GM19240 (cell line): ENCODE data around the gene CFAP410.
"Not testable (repeated sequence)": the region's sequence is repeated elsewhere in the genome, so short reads cannot be mapped to it uniquely, and the experiment has no call there.

Experiments used
- DNase-seq: peaks from one replicate; pipeline ENCODE4 v3.0.0; 2011; ENCODE audit warnings: low spot score; ENCODE audit not compliant: insufficient read length

The CFAP410 gene

DNA sequence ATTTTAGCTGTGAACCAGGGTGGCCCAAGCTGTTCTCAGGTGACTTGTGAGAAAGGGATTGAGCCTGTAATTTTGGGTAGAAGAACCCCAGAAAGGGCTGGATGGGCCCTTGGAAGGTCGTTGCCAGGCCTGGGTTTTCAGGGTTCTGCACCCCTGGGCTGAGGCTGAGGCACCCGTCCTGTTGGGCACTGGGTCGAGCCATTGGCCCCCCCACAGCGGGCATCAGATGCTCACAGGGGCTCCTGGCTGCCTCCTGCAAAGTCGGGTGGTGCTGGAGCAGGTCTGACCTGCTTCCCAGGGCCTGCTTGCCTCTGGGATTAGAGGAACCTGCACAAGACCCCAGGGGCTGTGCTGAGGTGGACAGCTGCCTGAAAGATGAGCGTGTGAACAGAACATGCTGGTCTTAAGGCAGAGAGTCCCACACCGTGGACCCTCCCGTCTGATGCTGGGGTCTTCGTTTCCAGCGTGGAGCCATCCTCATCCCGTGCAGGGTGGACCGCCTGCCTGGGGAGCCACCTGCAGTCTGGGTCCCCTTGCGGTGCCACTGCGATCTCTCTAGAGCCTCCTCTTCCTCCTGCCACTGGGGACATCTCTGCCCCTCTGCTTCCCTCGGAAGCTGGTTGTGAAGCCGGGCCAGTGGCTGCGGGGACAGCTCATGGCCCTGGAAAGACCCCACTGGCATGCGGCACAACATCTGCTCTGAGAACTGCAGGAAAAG, 12.5 kb upstream of the CFAP410 start:
- no peak for DNase-seq

DNA sequence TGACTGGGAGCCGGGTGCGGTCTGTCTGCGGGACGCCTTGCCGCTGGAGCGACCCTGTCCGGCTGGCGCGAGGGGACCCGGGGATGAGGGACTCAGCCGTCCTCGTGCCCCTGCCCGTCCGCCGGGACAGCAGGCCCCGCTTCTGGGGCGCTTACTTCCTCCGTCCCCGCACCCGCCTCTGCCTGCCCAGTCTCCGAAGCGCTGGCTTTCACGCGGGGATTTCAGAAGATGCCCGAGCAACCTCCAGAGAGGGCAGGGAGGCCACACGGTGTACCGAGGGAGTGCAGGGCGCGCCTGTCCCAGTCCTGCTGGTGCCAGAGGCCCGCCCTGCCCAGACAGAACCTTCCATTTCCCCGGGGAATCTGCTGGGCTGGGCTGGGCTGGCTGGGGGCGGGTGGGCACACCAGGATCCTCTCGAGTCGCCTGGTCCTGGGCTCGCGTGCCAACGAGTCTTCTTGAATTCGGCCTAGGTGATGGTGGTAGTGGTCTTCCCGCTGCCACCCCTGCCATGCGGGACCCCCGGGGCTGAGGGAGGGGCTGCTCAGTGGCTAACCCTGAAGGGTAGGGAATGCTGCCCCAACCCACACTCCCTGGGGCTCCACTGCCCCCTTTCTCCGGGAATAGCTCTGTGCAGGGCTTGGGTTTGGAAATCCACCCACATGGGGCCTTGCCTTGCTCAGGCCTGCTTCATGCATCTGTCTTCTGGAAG, 11.7 kb upstream of the CFAP410 start:
- no peak for DNase-seq

DNA sequence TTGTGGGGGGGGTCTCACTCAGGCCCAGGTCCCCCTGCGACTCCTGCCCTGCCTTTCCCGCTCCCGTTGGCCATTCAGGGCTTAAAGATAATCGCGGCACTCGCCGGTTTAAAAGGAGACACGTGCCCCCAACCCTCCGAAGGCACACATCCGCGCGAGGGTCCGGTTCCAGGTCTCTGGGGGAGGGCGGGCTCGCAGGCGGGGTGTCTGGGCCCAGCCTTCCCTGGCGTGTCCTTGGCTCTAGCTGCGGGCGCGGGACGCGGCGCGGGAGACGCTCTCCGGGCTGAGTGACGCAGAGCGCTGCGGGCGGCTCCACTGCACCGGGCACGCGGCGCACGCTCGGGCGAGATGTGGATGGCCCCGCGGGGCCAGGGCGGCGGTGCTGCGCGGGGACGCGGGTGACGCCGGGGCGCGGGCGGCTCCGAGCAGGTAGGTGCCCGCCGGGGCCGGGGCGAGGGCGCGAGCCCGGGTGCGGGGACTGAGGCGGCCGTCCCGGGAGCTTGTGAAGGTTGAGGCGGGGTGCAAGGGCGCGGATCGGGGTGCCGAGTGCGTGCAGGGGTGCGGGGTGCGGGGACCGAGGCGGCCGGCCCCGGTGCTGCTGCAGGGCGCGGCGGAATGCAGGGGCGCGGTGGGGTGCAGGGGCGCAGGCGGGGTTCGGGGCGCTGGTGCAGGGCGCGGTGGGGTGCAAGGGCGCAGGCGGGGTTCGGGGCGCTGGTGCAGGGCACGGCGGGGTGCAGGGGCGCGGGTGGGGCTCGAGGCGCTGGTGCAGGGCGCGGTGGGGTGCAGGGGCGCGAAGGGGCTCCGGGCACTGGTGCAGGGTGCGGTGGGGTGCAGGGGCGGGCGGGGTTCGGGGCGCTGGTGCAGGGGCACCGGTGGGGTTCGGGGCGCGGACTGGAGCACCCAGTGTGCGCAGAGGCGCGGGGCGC, 10.9 kb upstream of the CFAP410 start:
- DNase-seq = no peak

DNA sequence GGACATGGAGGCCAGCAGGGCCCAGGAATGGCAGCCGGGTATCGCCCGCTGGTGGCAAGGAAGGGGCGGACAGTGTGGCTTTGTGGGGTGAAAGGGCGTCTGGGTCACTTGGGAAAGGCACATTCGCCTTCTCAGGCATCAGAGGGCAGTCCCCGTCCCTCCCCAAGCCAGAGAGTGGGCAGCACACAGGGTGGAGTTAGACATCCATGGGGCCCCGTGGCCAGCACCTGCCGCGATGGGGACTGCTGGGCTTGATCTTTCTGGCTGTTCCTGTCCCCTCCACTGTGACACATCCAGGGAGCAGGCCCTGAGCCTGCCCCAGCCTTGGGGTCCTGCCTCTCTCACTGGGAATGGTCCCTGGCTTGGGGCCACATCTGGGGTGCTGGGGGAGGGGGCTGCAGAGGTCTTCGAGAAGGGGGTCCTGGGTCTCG, 10.2 kb upstream of the CFAP410 start:
- no peak for DNase-seq

DNA sequence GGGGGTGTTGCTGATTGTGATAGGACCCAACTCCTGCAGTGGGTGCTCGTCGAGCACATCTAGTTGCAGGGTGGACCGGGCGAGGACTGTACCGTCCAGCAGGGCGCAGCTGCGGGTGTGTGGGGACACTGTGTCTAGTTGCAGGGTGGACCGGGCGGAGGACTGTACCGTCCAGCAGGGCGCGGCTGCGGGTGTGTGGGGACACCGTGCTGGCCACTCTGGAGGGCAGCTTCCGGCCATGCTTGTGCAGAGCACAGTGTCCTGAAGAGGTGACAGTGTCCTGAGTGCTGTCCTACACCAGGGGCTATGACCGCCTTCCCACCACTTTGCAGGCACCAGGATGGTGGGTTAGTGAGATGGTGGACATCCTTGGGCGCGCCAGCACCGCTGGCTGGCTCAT, 9.7 kb upstream of the CFAP410 start:
- DNase-seq = no peak

DNA sequence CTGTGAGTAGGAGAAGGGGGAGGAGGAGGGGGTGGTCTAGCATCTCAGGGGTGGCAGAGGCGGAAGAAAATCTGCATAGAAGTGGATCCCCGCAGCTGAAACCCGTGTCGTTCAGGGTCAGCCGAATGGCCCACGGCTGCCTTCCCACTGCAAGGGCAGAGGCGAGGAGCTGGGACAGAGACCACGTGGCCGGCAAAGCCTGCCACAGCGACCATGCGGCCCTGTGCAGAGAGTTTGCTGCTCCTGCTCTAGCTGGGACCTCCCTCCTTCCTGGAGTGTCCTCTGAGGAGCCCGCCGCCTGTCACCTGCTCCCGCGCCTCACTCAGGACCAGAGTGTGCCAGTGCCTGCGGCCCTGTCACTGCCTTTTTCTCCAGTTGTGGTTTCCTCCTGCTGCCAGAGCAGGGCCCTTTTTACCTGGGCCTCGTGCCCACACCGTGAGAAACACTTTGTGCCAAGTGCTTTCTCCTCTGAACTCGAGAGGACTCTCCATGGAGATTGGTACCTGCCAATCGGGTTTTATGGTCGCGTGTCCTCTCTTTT, 8.8 kb upstream of the CFAP410 start:
- DNase-seq = no peak

DNA sequence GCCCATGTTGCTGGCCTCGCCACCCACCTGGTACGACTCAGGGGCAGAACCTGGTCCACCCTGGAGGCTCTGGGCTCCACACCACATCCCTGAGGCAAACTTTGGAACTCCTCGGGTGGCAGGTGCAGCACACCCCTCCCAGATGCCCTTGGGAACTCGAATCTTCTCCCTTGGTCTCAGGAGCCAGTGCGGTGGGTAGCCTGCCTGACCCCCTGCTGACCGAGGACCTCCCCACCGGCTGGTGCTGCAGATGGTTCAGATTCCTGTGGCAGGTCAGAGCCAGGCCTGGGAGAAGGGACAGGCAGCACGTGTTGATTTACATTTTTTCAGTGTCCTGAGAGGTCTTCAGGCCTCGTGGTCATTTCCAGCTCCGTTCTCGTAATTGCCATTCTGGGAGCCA, 6.3 kb upstream of the CFAP410 start:
- DNase-seq = no peak

DNA sequence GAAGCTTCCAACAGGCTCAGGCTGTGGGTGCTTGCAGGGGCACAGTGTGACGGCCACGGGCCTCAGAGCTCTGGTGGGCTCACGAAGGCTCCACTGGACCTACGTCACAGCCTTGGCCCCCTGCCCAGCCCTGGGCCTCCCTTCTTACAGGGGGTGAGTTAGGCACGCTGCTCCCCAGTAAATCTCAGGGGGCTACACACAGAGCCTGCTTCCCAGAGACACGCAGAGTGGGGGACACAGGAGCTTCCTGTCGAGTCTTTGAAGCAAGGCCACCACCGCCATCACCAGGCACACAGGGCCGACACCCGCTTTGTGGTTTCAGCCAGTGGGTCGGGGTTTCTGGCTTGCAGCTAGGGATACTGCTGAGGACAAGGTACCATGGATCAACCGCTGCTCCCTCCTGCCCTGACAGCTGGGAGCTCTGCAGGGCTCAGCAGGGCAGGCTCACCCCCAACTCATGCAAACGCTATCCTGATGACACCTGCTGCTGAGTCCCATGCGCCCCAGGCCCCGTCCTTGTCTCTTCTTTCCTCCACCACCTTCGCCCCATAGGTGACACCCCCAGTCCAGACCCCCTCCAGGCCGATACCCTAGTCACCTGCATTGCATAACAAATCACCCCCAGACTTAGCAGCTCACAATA, 5.5 kb upstream of the CFAP410 start:
- DNase-seq = no peak

DNA sequence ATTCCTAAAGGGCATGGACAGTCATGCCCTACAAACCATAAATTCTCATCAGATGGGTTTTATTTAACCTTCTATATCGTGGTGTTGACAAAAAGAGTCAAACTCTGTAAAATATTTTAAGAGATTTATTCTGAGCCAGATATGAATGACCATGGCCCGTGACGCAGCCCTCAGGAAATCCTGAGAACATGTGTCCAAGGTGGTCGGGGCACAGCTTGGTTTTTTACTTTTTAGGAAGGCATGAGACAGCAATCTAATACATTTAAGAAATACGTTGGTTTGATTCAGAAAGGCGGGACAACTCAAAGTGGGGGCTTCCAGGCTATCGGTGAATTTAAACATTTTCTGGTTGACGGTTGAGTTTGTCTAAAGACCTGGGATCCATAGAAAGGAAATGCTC, 3.8 kb upstream of the CFAP410 start:
- not testable (repeated sequence) for DNase-seq

DNA sequence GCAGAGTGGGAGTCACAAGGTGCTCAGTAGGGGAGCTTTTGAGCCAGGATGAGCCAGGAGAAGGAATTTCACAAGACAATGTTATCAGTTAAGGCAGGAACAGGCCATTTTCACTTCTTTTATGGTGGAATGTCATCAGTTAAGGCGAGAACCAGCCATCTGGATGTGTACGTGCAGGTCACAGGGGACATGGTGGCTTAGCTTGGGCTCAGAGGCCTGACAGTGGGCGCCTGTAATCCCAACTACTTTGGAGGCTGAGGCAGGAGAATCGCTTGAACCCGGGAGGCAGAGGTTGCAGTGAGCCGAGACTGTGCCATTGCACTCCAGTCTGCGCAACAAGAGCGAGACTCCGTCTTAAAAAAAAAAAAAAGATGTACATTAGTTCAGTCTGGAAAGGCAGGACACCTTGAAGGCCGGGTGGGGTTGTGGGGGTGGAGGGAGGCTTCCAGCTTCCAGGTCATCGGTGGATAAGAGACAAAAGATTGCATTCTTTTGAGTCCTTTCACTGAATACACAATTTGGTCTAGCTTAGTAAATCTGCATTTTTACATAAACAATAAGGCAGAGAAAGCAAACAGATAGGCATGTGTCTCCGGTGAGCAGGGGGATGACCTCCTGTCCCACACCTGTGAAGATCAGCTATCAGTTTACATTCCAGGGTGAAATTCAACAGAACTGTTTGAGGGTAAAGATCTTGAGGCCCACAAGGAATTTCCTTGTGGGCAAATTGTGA, 2.7 kb upstream of the CFAP410 start:
- DNase-seq = not testable (repeated sequence)

DNA sequence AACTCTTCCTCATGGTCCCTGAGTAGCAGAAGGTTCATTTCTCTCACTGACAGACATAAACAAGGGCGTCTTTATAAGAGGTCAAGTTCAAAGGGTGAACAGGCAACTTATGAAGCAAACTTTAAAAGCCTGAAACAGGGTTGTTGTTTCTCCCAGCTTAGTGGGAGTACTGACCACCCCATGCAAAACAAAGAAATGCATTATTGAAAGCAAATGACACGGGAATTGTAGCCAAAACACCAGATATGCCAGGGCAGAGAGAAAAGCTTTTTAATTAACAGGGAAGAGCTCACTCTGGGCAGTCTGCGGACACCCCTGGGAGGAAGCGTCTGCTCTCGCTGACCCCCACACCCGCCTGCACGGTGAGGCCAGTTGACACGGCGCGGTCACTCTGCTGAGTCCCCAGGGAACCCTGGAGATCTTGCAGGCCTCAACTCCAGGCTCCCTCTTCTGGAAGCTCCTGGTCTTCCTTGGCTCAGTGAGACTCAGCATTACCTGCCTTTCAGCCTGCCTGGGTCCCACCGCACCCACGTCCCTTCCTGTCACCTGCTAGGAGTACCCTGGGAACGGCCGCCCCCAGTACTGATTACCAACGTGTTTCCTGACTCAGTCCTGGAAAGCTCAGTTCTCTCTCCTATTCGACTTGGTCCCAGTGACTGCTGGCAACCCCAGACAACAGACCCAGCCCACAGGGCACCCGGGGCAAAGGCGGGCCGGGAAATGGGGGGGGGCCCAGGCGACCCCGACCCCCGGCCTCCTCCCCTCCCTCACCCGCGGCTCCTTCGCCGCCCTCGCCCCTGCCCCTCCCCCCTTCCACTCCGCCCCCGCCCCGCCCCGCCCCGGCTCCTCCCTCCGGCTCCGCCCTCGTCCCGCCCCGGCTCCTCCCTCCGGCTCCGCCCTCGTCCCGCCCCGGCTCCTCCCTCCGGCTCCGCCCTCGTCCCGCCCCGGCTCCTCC, 972 bp downstream of the CFAP410 start:
- DNase-seq = no peak

DNA sequence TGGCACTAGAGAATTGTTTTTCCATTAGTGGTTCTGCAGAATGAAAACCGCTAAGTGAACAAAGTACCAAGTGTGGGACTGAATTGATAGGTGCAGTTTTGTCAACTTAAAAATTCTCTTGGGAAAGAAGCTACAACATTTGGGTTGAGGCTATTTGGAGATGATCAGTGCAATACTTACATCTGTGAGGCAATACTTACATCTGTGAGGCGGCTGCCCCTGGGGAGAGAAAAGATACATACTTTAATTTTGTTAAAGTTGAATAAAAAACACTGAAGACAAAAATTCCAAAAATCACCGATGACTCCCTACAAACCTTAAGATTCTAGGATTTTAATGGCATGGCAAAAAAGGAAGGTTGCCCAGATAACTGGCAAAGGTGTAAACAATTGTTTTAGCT, 1.7 kb downstream of the CFAP410 start:
- no peak for DNase-seq

DNA sequence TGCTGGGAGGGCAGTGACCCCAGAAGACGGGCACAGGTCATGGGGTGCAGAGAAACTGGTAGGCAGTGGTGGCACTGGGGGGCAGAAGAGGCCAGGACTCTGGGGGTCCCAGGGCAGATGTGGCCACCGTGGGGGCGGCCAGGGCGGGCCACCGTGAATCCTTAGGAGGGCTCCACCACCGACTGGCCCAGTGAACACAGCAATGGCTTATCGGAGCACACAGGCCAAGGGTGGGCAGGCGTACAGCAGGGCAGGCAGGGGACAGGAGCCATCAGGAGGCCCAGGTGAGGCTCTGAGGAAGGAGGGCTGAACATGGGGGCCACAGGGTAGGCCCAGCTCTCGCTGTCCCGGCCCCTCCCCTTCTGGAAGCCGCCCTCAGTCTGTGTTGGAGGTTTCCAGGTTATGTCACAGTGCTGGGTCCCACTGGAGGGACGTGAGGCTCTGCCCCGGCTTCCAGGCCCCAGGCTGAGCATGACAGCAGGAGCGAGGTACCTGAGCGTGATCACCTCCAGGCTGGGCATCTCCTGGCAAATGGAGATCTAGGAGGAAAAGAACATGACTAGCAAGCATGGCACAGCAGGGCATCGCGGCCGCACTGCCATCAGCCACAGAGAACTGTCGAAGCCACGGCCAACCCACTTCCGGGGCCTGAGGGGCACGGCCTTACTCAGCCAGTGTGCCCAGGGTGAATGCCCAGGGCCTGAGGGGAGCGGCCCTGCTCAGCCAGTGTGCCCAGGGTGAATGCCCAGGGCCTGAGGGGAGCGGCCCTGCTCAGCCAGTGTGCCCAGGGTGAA, 3.7 kb downstream of the CFAP410 start:
- DNase-seq = no peak

DNA sequence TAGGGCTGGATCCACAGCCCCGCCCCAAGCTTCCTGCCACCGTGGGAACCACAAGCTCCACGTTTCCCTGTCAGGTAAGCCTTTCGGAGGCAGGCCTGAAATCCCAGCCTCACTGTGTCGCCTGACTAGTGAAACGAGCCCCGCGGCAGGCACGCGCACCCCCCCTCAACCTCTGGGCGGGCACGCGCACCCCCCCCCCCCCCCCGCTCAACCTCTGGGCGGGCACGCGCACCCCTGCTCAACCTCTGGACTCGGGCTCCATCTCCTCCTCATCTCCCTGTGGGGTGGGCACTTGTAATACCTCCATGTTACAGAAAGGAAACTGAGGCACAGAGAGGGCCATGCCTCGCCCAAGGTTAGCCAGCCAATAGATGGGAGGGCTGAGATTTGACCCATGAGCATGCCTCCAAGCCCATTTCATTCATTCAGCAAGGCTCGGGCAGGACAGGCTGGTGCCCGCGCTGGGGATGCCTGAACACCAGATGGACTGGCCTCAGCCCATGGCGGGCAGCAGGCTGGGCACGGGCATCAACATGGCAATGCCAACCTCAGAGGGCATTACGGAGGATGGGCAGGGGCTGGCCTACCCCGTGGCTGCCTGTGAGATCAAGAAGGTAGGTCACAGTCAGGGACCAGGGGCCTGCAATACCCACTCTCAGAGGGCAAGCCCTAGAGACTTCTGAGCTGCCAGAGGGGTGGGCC, 4.7 kb downstream of the CFAP410 start:
- DNase-seq = no peak

DNA sequence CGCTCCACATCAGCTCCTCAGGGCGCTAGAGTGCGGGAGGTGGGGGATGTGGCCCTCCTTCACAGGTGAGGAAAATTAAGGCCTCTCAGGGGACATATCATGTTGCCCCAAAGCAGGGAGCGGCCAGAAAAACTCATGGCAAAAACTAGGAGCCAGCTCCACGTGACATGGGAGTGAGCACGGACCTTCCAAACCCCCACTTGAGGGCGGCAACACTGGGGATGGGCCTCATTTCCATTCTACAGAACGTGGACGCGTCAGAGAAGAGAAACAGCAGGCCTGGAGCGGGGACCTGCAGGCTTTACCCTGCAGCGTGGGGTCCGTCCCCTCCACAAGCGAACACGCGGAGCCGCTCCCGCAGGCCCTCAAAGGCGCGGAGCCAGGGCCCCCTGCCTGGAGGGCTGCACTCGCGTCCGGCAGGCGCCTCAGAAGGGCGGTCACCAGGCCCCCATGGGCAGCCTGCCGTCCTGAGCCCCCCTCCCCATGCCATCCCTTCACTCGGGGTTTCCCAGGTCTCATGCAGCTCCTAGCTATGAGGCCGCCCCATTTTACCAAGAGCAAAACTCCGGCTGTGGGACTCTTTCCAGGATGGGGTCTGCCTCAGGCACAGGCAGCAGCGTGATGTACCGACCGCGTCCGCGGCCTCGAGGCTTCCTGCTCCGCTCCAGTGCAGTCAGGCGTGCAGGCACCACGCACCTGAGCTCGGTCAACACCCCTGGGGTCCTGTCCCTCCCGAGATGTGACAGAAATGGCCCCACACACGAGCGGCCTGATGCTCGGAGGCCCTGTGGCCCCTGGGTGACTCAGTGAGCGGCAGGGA, 5.5 kb downstream of the CFAP410 start:
- DNase-seq = no peak

DNA sequence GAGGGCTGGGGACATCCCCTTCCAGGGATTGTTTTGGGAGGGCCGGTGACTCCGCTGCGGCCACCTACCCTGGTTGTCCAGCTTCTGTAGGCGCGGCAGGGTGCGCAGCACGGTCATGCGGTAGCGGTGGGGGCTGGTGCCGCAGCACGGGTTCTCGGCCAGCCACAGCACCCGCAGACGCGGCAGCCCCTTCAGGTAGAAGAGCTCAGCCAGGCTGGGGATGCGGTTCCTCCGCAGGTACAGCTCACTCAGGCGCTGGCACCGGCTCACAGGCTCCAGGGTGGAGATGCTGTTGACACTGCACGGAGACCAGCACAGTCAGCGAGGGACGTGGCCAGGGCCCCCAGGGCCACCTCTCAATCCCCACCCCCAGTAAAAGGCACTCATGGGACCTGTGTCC, 6.2 kb downstream of the CFAP410 start:
- DNase-seq = no peak

DNA sequence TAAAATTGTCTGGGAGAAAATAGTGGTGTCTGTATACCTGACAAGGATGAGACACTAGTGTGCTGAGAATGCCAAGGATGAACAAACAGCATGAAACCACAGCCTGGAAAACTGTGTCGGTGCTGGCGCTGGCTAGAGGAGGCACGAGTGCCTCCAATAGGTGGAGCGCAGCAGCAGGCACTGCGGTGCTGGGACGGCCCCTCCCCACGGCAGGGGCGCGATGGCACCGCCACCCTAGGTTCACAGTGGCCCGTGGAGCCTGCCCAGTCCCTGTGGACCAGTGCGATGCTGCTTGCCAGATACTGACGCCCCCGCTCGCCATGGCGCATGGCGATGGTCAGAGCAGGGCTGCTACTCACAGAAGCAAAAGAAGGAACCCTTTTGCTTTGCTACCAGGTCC, 6.8 kb downstream of the CFAP410 start:
- no peak for DNase-seq
